ENCODE data around the gene LCP2. TPM values are rescaled to one million over a fixed set of nuclear protein-coding genes. Genes with fewer than 3 reads are reported as not detected.

The LCP2 gene
- total and polyA plus RNA-seq, 10 of the 15 experiments (the other 5 are each of a cell fraction or from before 2014, with no cell fraction given): 8.0 to 50.5 (median 20.6) TPM

DNA sequence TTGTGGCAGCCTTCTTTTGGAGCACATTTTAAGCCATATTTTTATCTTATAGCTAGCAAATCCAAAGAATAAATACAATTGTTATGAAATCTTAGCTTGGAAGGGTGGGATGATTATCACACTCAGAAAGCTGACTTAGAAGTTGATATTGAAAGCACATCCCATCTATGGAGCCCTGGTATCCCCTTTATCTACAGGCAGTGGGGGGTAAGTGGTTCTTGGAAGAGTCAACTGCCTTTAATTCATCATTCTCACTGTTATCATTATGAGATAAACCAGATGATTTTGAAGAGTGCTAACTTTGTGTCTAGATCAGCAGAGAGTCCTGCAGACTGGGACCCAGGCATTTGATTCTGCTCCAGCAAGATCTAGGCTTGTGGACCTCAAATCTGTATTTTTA lies 3.0 kb downstream of the LCP2 start:
- DNase-seq (ENCODE audit: low read depth, low spot score) (no peak), ATAC-seq (no peak), FAIRE-seq (no peak)
- Histone ChIP-seq H3K4me3 (peak overlapping the region; percentile 77), H4K20me1 (ENCODE audit: control insufficient read depth, insufficient read depth) (no peaks in the 10 kb centered on the region), H3K27ac (ENCODE audit: control insufficient read depth, insufficient read depth) (no peak overlapping the region), H3K4me1 (ENCODE audit: control insufficient read depth, insufficient read depth, low read length) (peaks cover 21% of the 10 kb centered on the region), H2AFZ (ENCODE audit: control insufficient read depth, low read depth, low read length) (no peak overlapping the region), H3K79me2 (ENCODE audit: control insufficient read depth, insufficient read depth, low read length) (peaks cover 33% of the 10 kb centered on the region), H3K27me3 (replicated peaks in 1 of 2; ENCODE audit: control insufficient read depth in 2 of 2, insufficient read depth in 2 of 2, low read length in 1 of 2) (no peaks in the 10 kb centered on the region), H3K4me2 (ENCODE audit: control insufficient read depth, insufficient read depth) (peak overlapping the region; percentile 86; the same call in 1 of the 2 replicates), H3K36me3 (ENCODE audit: control insufficient read depth in 2 of 2, insufficient read depth in 2 of 2, low read length in 1 of 2) (peaks cover 6 to 7% of the 10 kb centered on the region in 2 experiments; a peak in 3 of 4 replicates), H3K9me3 (replicated peaks; ENCODE audit: control insufficient read depth, insufficient read depth, low read length) (no peaks in the 10 kb centered on the region; the same call in 1 of the 3 replicates), H3K9ac (ENCODE audit: control insufficient read depth, insufficient read depth, low read length) (no peak overlapping the region)
- BruUV-seq (replicated peaks): no TSS peak
- ChIA-PET SMC1A (ENCODE audit: uncharacterized antibody, unreplicated experiment) (interaction anchor here (0.6 to 23.0 kb wide), 15 partner anchors 8 to 614 kb away, joined by 3 to 451 read pairs (median 27); no protein-coding TSS in a partner anchor), RAD21 (ENCODE audit: unreplicated experiment) (interaction anchor here (1.0 to 13.4 kb wide), 9 partner anchors 9 to 94 kb away, joined by 3 to 274 read pairs (median 82); partner anchors contain the start of gene KCNMB1), POLR2A (interaction anchor here (1.1 to 11.9 kb wide), 9 partner anchors 9 to 94 kb away, joined by 3 to 169 read pairs (median 10); no protein-coding TSS in a partner anchor), CTCF (interaction anchor here (1.0 to 11.3 kb wide), 10 partner anchors 7 to 127 kb away, joined by 3 to 139 read pairs (median 29); no protein-coding TSS in a partner anchor)
- in situ Hi-C loops (cut with MboI): no loop called here
- intact Hi-C loops (cut with micrococcal nuclease; ENCODE audit: unreplicated experiment): no loop called here
- TF ChIP-seq PML (IDR thresholded peaks at IDR 0.05; ENCODE audit: low read length) (no peak), HSF1 (IDR thresholded peaks at IDR 0.05; ENCODE audit: low read depth, low read length) (no peak), BHLHE40 (IDR thresholded peaks at IDR 0.05; ENCODE audit: borderline replicate concordance in 1 of 2, low read depth in 2 of 2, low read length in 1 of 2) (no peak), RFX5 (IDR thresholded peaks at IDR 0.05; ENCODE audit: low read depth, low read length) (no peak), NKRF (conservative IDR thresholded peaks at IDR 0.05) (no peak), CREB1 (IDR thresholded peaks at IDR 0.05; ENCODE audit: low read depth) (no peak), ZNF384 (IDR thresholded peaks at IDR 0.05; ENCODE audit: borderline replicate concordance, low read depth, low read length) (no peak), USF2 (IDR thresholded peaks at IDR 0.05; ENCODE audit: borderline replicate concordance, low read depth, low read length) (no peak), HCFC1 (IDR thresholded peaks at IDR 0.05; ENCODE audit: low read length) (no peak), ZNF217 (IDR thresholded peaks at IDR 0.05) (no peak), CBX5 (IDR thresholded peaks at IDR 0.05; ENCODE audit: low read depth) (no peak), POLR2AphosphoS2 (IDR thresholded peaks at IDR 0.05; ENCODE audit: low read depth, low read length) (no peak), BRCA1 (IDR thresholded peaks at IDR 0.05; ENCODE audit: low read depth, low read length) (no peak), ZBED1 (IDR thresholded peaks at IDR 0.05; ENCODE audit: borderline replicate concordance) (no peak)
- TF ChIP-seq, protein P1, sequence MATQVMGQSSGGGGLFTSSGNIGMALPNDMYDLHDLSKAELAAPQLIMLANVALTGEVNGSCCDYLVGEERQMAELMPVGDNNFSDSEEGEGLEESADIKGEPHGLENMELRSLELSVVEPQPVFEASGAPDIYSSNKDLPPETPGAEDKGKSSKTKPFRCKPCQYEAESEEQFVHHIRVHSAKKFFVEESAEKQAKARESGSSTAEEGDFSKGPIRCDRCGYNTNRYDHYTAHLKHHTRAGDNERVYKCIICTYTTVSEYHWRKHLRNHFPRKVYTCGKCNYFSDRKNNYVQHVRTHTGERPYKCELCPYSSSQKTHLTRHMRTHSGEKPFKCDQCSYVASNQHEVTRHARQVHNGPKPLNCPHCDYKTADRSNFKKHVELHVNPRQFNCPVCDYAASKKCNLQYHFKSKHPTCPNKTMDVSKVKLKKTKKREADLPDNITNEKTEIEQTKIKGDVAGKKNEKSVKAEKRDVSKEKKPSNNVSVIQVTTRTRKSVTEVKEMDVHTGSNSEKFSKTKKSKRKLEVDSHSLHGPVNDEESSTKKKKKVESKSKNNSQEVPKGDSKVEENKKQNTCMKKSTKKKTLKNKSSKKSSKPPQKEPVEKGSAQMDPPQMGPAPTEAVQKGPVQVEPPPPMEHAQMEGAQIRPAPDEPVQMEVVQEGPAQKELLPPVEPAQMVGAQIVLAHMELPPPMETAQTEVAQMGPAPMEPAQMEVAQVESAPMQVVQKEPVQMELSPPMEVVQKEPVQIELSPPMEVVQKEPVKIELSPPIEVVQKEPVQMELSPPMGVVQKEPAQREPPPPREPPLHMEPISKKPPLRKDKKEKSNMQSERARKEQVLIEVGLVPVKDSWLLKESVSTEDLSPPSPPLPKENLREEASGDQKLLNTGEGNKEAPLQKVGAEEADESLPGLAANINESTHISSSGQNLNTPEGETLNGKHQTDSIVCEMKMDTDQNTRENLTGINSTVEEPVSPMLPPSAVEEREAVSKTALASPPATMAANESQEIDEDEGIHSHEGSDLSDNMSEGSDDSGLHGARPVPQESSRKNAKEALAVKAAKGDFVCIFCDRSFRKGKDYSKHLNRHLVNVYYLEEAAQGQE (IDR thresholded peaks at IDR 0.05; ENCODE audit: low read depth, low read length): no peak
- TF ChIP-seq, protein P2, sequence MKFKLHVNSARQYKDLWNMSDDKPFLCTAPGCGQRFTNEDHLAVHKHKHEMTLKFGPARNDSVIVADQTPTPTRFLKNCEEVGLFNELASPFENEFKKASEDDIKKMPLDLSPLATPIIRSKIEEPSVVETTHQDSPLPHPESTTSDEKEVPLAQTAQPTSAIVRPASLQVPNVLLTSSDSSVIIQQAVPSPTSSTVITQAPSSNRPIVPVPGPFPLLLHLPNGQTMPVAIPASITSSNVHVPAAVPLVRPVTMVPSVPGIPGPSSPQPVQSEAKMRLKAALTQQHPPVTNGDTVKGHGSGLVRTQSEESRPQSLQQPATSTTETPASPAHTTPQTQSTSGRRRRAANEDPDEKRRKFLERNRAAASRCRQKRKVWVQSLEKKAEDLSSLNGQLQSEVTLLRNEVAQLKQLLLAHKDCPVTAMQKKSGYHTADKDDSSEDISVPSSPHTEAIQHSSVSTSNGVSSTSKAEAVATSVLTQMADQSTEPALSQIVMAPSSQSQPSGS (IDR thresholded peaks at IDR 0.05; ENCODE audit: low read length): no peak
